ENCODE results near the gene ZNF808.

GRCh38 chr19:52507266-52507665 is 20.2 kb upstream of the ZNF808 start:
- no peak for TF ChIP-seq FOXM1 (IDR thresholded peaks at IDR 0.05; ENCODE audit: borderline replicate concordance)
- no peak for TF ChIP-seq ELF4 (IDR thresholded peaks at IDR 0.05)
- TF ChIP-seq NFRKB (IDR thresholded peaks at IDR 0.05): no peak
- TF ChIP-seq SP1 (IDR thresholded peaks at IDR 0.05): no peak
- TF ChIP-seq BHLHE40 (IDR thresholded peaks at IDR 0.05; ENCODE audit: borderline replicate concordance): no peak
- no peak for TF ChIP-seq LEF1 (IDR thresholded peaks at IDR 0.05; ENCODE audit: borderline replicate concordance)
- TF ChIP-seq HDGF (IDR thresholded peaks at IDR 0.05; ENCODE audit: borderline replicate concordance): no peak
- TF ChIP-seq, protein P1, sequence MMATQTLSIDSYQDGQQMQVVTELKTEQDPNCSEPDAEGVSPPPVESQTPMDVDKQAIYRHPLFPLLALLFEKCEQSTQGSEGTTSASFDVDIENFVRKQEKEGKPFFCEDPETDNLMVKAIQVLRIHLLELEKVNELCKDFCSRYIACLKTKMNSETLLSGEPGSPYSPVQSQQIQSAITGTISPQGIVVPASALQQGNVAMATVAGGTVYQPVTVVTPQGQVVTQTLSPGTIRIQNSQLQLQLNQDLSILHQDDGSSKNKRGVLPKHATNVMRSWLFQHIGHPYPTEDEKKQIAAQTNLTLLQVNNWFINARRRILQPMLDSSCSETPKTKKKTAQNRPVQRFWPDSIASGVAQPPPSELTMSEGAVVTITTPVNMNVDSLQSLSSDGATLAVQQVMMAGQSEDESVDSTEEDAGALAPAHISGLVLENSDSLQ (IDR thresholded peaks at IDR 0.05): no peak
- no peak for TF ChIP-seq ZNF384 (IDR thresholded peaks at IDR 0.05)
- no peak for TF ChIP-seq L3MBTL2 (conservative IDR thresholded peaks at IDR 0.05)
- TF ChIP-seq FOXK2 (IDR thresholded peaks at IDR 0.05): no peak
- TF ChIP-seq ARNT (IDR thresholded peaks at IDR 0.05): no peak
- no peak for TF ChIP-seq TARDBP (IDR thresholded peaks at IDR 0.05)
- no peak for TF ChIP-seq SUZ12 (IDR thresholded peaks at IDR 0.05)

Data from HEK293T (cell line).